ENCODE results near the gene ZSCAN29. TPM values are rescaled to one million over a fixed set of nuclear protein-coding genes. Genes with fewer than 3 reads are reported as not detected.
"Not testable (repeated sequence)": the region's sequence is repeated elsewhere in the genome, so short reads cannot be mapped to it uniquely, and the experiment has no call there.

ZSCAN29 gene
- polyA plus RNA-seq (ENCODE audit: low read depth in 6 of 6), result 10 to 100 TPM in 2 of 6 donors, 1 to 10 TPM in 4; 3.9 to 14.2 (median 9.7) TPM

GRCh38 chr15:43370975-43371974 is at the start of gene ZSCAN29, which contains the start of gene TUBGCP4:
Gene ZSCAN29, minus strand, starts transcription at chr15:43371043. Its CDS starts 1,130 bp downstream, at chr15:43369913.
Gene TUBGCP4, plus strand, starts transcription at chr15:43371101. Its CDS starts 254 bp downstream, at chr15:43371355.
- DNase-seq (peak; percentile 79), ATAC-seq (ENCODE audit: low read depth in 2 of 2) (peak; percentile 79 to 80)
- Mint-ChIP-seq H3K27me3 (no peaks in the 10 kb centered on the region), H3K9me3 (no peaks in the 10 kb centered on the region), H3K36me3 (peaks cover 15 to 19% of the 10 kb centered on the region in 2 donors), H3K4me3 (peak within 1 kb of the TSS; percentile 88 to 98 (median 94)), H3K4me1 (peaks cover 47 to 59% (median 55%) of the 10 kb centered on the region in 3 donors), H3K27ac (peak within 1 kb of the TSS; percentile 86 to 97 (median 96))

DNA sequence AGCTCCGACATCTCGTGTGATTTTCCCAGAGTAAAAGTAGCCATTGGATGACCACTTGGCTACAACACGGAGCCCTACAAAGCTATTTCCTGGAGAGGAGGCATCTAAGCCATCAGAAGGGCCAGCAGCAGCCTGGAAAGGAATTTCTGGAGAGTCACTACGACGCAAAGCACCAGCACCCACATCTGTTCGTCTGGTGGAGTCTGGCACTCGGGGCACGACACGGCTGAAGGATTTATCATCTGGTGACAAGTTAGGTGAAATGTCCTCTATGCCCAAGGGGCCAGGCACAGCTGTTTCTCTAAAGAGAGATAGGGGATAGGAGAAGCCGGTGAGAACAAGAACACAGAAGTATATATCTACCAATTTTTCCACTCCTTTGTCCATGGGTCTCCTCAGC is 49.6 kb upstream of the ZSCAN29 start:
- Mint-ChIP-seq H3K4me1 (peaks cover 0 to 8% (median 6%) of the 10 kb centered on the region in 3 donors), H3K9me3 (peaks cover 0 to 1% (median 0%) of the 10 kb centered on the region in 7 donors), H3K4me3 (no peak overlapping the region), H3K36me3 (peaks cover 28 to 35% of the 10 kb centered on the region in 2 donors), H3K27ac (peak overlapping the region in 1 of 6 donors; percentile 75), H3K27me3 (no peaks in the 10 kb centered on the region)
- DNase-seq (no peak), ATAC-seq (ENCODE audit: low read depth in 2 of 2) (no peak)

DNA sequence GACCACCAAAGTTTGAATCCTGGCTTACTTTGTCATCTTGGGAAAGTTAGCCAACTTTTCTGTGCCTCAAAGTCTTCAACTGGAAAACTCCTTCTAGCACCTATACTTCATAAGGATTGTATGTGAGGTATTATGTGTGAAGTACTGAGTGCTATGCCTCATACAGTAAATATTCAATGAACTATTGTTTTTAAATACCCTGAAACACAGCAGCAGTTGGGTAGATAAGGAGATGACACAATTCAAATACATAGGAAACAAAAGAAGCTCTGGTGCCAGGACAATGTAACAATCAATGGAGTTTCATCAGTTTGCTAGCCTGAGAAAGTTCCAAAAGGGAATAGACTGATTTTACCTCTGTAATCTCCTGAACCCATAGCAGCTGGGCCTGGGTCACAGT is 43.4 kb upstream of the ZSCAN29 start:
- H3K9me3 Mint-ChIP-seq, result no peaks in the 10 kb centered on the region
- ATAC-seq (ENCODE audit: low read depth in 2 of 2) (no peak), DNase-seq (no peak)
- H3K27me3 Mint-ChIP-seq, result no peaks in the 10 kb centered on the region
- H3K4me3 Mint-ChIP-seq, result no peak overlapping the region
- H3K27ac Mint-ChIP-seq, result peak overlapping the region in 2 of 6 donors; percentile 70 to 75
- peaks cover 28 to 36% of the 10 kb centered on the region in 2 donors for H3K36me3 Mint-ChIP-seq
- peaks cover 0 to 3% (median 3%) of the 10 kb centered on the region in 3 donors for H3K4me1 Mint-ChIP-seq

DNA sequence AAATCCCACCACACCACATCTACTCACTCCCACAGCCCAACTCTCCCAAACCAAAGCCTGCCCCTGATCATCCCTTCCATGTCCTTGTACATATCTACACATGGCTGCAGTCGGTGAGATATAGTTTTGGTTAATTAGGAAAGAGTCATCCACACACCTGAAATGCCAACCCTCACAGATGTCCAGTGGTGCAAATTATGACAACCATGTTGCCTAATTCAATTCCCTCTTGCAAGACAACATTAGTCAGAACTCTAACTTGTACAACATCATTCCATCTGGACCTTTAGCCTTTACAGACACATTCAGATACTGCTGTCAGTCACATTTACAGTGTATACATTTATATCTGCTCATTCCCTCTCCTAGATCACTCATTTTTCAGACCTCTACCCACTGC is 41.3 kb upstream of the ZSCAN29 start:
- Mint-ChIP-seq H3K4me1 (peaks cover 0 to 3% (median 3%) of the 10 kb centered on the region in 3 donors), H3K36me3 (peaks cover 41 to 50% of the 10 kb centered on the region in 2 donors), H3K9me3 (no peaks in the 10 kb centered on the region), H3K4me3 (no peak overlapping the region), H3K27ac (no peak overlapping the region), H3K27me3 (no peaks in the 10 kb centered on the region)
- no peak for DNase-seq
- ATAC-seq (ENCODE audit: low read depth in 2 of 2), result no peak

DNA sequence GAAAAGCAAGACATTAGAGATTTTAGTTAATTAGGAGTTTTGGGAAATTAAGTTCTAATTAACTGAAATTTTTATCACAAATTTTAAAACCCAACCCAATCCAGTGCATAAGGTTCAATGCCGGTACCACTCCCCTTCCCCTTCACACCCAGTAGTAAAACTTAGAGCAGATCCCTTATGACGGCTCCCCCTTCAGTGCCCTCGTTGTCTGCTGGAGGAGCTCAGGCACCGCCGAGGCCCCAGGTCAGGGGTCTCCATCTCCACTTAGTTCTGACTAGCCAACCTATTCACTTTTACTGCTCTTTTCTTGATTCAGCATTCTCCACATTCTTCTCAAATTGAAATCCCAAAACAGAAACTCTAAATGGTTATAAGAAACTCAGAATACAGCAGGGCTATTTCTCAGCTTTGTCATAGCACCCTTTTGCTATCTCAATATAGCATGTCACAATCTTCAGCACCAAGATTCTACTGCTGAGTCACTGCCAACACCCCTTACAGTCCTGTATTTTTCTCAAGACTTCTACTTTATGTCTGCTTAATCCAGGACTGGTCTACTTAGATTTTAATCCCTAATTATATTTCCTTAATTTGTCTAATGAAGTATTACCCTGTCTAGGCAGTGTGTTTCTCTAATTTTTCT is 39.9 kb upstream of the ZSCAN29 start:
- H3K4me3 Mint-ChIP-seq, result no peak overlapping the region
- peak overlapping the region in 4 of 6 donors; percentile 54 to 94 (median 68) for H3K27ac Mint-ChIP-seq
- no peaks in the 10 kb centered on the region for H3K27me3 Mint-ChIP-seq
- peaks cover 0 to 3% (median 3%) of the 10 kb centered on the region in 3 donors for H3K4me1 Mint-ChIP-seq
- H3K36me3 Mint-ChIP-seq, result peaks cover 42 to 50% of the 10 kb centered on the region in 2 donors
- ATAC-seq (ENCODE audit: low read depth in 2 of 2) (no peak), DNase-seq (no peak)
- no peaks in the 10 kb centered on the region for H3K9me3 Mint-ChIP-seq

DNA sequence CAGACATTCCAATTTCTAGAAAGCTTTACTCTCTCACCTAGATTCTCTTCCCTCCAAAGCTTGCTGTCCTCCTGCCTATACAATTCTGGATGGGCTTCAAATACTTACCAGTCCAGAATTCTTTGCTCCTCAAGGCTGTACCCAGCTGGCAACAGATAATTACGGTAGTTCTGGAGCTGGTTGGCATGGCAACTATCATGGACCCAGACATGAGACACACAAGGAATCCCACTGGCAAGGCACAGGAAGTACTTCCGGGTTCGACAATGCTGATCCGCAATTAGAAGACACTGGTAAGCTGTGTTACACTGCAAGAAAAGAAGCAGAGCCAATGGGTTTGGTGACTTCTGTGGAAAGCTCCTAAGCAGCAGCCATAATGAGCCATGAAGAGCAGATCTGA is 37.9 kb upstream of the ZSCAN29 start:
- Mint-ChIP-seq H3K27ac (peak overlapping the region in 2 of 6 donors; percentile 33 to 44), H3K27me3 (no peaks in the 10 kb centered on the region)
- no peak for ATAC-seq (ENCODE audit: low read depth in 2 of 2)

GRCh38 chr15:43406808-43407207 is 36.0 kb upstream of the ZSCAN29 start:
- ATAC-seq (ENCODE audit: low read depth in 2 of 2) (no peak), DNase-seq (no peak)
- no peaks in the 10 kb centered on the region for H3K9me3 Mint-ChIP-seq
- peak overlapping the region in 1 of 6 donors; percentile 18 for H3K27ac Mint-ChIP-seq
- no peak overlapping the region for H3K4me3 Mint-ChIP-seq
- peaks cover 34 to 45% of the 10 kb centered on the region in 2 donors for H3K36me3 Mint-ChIP-seq
- no peaks in the 10 kb centered on the region for H3K4me1 Mint-ChIP-seq
- no peaks in the 10 kb centered on the region for H3K27me3 Mint-ChIP-seq

More for the DNA sequence above, 37.9 kb upstream of the ZSCAN29 start:
- Mint-ChIP-seq H3K4me1 (peaks cover 0 to 3% (median 3%) of the 10 kb centered on the region in 3 donors), H3K36me3 (peaks cover 45 to 52% of the 10 kb centered on the region in 2 donors), H3K4me3 (no peak overlapping the region), H3K9me3 (no peaks in the 10 kb centered on the region)
- no peak for DNase-seq

DNA sequence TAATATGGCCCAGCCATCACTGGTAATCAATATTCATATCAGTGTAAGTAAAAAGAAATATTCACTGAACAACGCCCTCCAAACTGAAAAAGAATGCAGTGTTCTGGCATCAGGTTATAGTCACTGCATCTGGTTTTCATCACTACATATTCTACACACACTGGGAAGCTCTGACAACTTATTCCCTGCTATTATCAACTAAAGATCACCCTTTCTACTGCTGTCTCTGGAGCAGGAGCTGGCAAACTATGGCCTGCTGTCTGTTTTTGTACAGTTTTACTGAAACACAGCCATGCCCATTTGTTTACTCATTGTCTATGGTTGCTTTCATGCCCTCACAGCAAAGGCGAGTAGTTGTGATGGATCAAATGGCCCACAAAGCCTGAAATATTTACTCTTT is 35.3 kb upstream of the ZSCAN29 start:
- DNase-seq (no peak), ATAC-seq (ENCODE audit: low read depth in 2 of 2) (no peak)
- no peaks in the 10 kb centered on the region for H3K9me3 Mint-ChIP-seq
- H3K27me3 Mint-ChIP-seq, result no peaks in the 10 kb centered on the region
- peak overlapping the region in 1 of 6 donors; percentile 72 for H3K27ac Mint-ChIP-seq
- H3K4me3 Mint-ChIP-seq, result no peak overlapping the region
- H3K4me1 Mint-ChIP-seq, result no peaks in the 10 kb centered on the region
- H3K36me3 Mint-ChIP-seq, result peaks cover 31 to 50% of the 10 kb centered on the region in 2 donors

DNA sequence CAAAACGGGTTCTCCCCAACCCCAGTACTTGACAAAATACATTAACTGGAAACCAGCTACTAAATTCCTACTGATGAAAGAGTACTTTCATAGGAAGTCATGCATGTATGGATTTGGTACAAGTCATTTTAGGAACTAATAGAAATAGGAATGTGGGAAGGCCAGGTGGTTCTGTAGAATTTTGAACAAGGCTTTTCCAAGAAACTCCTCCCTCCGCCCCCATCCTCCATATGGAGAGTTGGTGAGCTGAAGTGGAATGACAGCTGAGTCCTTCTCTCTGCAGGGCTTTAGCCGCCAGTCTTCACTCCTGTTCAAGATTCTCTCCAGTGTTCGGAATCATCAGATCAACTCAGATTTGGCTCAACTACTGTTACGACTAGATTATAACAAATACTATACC is 33.3 kb upstream of the ZSCAN29 start:
- no peak for ATAC-seq (ENCODE audit: low read depth in 2 of 2)

DNA sequence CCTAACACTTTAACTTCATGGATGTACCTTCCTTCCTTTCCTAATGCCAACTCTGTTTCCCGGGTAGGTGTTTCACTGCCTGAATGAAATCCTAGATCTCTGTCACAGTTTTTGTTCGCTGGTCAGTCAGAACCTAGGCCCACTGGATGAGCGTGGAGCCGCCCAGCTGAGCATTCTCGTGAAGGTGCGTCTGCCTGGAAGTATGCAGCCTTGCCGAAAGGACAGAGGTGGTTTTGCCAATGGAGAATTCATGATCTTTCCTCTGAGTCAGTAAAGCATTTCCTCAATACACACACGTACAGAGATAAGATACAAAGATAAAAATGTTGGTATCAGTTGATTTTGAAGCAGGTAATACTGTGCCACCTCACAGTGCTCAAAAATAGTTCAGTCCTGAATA is 32.8 kb upstream of the ZSCAN29 start:
- H3K4me3 Mint-ChIP-seq, result peak overlapping the region in 1 of 8 donors; percentile 18
- ATAC-seq (ENCODE audit: low read depth in 2 of 2), result no peak
- peaks cover 20 to 45% of the 10 kb centered on the region in 2 donors for H3K36me3 Mint-ChIP-seq
- no peaks in the 10 kb centered on the region for H3K9me3 Mint-ChIP-seq
- no peaks in the 10 kb centered on the region for H3K4me1 Mint-ChIP-seq
- no peaks in the 10 kb centered on the region for H3K27me3 Mint-ChIP-seq
- DNase-seq, result no peak
- H3K27ac Mint-ChIP-seq, result peak overlapping the region in 3 of 6 donors; percentile 1 to 31 (median 30)

More for the DNA sequence above, 33.3 kb upstream of the ZSCAN29 start:
- no peaks in the 10 kb centered on the region for H3K4me1 Mint-ChIP-seq
- no peak overlapping the region for H3K4me3 Mint-ChIP-seq
- H3K9me3 Mint-ChIP-seq, result no peaks in the 10 kb centered on the region
- DNase-seq, result no peak
- H3K27me3 Mint-ChIP-seq, result no peaks in the 10 kb centered on the region
- H3K36me3 Mint-ChIP-seq, result peaks cover 25 to 50% of the 10 kb centered on the region in 2 donors
- peak overlapping the region in 2 of 6 donors; percentile 20 to 24 for H3K27ac Mint-ChIP-seq

DNA sequence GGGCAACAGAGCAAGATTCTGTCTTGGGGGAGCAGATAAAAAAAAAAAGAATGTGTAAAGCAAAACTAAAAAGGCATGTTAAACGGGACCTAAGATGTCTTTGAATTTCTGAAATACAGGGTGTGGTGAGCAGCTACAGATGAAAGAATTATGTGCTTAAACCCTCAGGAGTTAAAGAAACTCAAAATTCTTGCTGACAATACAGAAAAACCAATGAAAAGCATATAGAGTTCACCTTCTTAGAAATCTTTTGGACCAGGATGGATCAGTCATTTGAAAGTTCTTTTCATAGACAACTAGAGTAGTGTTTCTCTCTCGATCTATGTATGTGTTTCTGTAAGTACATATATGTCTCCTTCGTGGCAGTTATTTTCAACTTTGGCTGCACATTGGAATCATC is 31.4 kb upstream of the ZSCAN29 start:
- Mint-ChIP-seq H3K36me3 (peaks cover 12 to 38% of the 10 kb centered on the region in 2 donors), H3K27ac (peak overlapping the region in 1 of 6 donors; percentile 28), H3K9me3 (no peaks in the 10 kb centered on the region), H3K4me1 (no peaks in the 10 kb centered on the region), H3K4me3 (no peak overlapping the region), H3K27me3 (no peaks in the 10 kb centered on the region)
- ATAC-seq (ENCODE audit: low read depth in 2 of 2) (no peak), DNase-seq (no peak)

DNA sequence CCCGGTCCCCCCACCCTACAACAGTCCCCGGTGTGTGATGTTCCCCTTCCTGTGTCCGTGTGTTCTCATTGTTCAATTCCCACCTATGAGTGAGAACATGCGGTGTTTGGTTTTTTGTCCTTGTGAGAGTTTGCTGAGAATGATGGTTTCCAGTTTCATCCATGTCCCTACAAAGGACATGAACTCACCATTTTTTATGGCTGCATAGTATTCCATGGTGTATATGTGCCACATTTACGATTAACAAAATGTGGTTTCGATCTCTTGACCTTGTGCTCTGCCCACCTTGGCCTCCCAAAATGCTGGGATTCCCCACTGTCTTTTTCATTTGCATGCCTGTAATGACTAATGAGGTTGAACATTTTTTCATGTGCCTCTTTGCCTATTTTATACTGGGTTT is 22.7 kb upstream of the ZSCAN29 start:
- not testable (repeated sequence) for H3K4me1 Mint-ChIP-seq; ATAC-seq (ENCODE audit: low read depth in 2 of 2); H3K27me3 Mint-ChIP-seq; H3K4me3 Mint-ChIP-seq; DNase-seq; H3K27ac Mint-ChIP-seq; H3K9me3 Mint-ChIP-seq
- peaks cover 8 to 32% of the 10 kb centered on the region in 2 donors for H3K36me3 Mint-ChIP-seq

DNA sequence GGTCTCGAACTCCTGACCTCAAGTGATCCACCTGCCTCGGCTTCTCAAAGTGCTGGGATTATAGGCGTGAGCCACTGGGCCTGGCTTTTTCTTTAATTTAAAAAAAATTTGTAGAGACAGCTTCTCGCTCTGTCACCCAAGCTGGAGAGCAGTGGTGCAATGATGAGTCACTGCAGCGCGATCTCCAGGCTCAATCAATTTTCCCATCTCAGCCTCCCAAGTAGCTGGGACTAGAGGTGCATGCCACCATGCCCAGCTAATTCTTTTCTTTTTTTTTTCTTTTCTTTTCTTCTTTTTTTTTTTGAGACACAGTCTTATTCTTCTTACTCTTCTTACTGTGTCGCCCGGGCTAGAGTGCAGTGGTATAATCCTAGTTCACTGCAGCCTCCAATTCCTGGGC is 19.9 kb upstream of the ZSCAN29 start:
- Mint-ChIP-seq H3K27ac (peak overlapping the region in 2 of 6 donors; percentile 9 to 89), H3K36me3 (peaks cover 11 to 15% of the 10 kb centered on the region in 2 donors), H3K4me1 (no peaks in the 10 kb centered on the region), H3K4me3 (no peak overlapping the region), H3K27me3 (no peaks in the 10 kb centered on the region), H3K9me3 (no peaks in the 10 kb centered on the region)
- DNase-seq, result no peak
- no peak for ATAC-seq (ENCODE audit: low read depth in 2 of 2)

Data from naive B cell (primary cell).